GM19351 (cell line): ENCODE measurements around the gene EFNA3.

Source experiments
- ATAC-seq: cut with Tn5 transposase; IDR thresholded peaks from one replicate; pipeline ENCODE4 v1.9.1; 2021; ENCODE audit warnings: mild to moderate bottlenecking, moderate library complexity; ENCODE audit not compliant: unreplicated experiment

EFNA3 gene

DNA sequence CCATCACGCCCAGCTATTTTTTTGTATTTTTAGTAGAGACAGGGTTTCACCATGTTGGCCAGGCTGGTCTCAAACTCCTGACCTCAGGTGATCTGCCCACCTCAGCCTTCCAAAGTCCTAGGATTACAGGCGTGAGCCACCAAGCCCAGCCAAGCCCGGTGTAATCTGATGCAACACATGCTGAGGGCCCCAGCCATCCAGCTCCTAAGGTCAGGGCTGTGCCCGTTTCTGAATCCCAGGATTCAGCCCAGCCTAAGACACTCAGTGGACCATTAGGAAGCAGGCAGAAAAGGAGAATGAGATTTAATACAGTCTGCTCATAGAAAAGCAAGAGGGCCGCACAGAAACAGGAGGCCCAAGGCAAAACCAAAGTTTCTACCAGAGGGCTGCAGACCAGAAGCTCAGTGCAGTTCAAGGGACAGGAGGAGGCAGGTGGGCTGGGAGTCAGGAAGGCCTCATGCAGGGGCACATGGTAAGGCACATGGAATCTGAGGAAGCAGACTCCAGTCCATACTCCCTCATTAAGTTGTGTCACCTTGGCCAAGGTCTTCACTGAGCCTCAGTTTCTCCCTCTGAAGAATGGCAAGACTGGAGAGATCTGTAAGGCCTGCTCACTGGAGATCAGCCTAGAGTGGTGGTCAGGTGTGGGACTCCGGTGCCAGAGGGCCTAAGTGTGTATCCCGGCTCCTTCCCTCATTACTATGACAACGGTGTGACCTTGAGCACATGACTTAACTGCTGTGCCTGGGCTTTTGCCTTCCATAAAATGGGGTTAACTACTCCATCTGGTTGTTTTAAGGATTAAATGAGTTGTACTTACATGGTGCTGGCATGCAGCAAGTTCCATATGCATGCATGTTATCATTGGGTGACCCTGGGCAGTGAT lies 29.9 kb upstream of the EFNA3 start:
- no peak for ATAC-seq

DNA sequence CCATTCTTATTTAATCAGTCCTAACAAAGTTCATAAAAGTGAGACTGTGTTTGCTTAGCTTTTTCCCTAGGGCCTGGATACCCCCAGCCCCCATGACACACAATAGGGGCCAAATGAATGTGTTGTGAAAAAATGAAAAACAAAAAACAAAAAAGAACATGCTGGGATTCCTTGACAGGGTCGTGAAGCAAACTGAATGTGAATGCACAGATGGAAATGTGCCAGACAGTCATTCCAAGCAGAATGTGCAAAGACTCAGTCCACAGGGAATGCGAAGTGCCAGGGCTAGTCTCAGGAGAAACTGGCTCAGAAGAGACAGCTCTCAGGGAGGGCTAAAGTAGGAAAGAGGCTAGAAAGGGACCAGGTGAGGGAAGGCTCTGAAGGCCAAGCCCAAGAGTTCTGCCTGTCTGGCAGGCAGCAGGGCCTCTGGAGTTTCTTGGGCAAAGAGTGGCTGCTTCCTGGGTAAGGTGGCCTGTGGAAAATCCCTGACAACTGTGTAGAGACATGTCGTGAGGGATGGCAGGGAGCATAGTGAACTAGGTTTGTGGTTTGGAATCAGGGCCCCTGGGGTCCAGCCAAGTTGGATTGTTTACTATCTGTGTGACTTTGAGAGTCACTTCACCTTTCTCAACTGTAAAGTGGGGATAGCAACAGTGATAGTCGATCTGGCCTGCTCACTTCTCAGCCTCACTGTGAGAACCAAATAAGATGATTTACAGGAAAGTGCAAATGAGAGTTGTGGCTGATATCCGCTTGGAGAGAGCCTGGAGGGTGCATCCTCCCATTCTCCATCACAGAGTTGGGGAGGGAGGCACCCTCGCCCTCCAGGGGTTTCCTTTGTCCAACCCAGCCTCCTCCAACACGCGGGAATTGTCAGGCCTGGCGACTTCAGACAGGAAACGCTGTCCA lies 28.7 kb upstream of the EFNA3 start:
- no peak for ATAC-seq

DNA sequence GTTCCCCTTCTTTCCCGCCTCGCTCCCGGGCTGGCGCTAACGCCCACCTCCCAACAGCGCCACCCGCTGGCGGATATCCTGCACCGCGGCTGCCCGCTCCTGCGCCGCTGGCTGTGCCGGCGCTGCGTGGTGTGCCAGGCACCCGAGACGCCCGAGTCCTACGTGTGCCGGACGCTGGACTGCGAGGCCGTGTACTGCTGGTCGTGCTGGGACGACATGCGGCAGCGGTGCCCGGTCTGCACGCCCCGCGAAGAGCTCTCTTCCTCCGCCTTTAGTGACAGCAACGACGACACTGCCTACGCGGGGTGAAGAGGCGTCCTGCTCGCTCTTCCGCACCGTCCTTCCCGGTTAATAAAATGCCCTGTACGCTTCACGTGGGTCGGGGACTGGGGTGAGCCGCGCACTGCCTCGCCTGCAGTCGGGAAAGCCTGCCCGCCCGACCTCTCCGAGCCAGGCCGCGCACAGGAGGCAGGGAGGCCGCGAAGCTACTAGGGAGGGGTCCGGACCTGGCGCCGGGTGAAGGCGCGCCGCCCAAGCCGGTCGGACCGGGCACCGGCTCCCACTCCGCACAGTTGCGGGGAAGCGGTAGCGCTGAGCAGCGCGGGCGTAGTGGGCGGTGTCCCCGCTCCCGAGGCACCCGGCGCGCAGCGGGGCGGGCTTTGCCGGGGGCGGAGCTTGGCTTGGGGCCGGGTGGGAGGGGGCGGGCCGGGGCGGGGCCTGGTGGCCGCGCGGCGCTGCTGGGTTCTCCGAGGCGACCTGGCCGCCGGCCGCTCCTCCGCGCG lies 27.9 kb upstream of the EFNA3 start, which contains the start of gene ADAM15:
TSS of gene ADAM15 (plus strand) at position 757 of the 782 bp plus-strand sequence. CDS start 71 bp downstream, outside the sequence.
- peak; percentile 64 for ATAC-seq

DNA sequence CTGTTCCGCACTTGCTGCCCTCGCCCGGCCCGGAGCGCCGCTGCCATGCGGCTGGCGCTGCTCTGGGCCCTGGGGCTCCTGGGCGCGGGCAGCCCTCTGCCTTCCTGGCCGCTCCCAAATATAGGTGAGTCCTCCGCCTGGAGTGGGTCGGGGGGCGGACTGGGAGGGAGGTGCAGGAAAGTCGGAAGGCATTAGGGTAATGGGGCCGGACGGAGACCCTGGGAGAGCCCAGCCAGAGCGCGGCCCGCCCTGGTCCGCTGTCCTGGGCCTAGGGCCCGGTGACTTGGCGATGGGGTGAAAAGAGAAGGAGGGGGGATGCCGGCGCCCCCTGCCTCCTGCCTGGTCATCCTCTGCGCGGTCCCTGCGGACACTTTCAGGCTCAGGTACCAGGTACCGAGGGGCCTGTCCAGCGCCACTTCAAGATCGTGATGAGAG lies 27.3 kb upstream of the EFNA3 start:
- no peak for ATAC-seq

DNA sequence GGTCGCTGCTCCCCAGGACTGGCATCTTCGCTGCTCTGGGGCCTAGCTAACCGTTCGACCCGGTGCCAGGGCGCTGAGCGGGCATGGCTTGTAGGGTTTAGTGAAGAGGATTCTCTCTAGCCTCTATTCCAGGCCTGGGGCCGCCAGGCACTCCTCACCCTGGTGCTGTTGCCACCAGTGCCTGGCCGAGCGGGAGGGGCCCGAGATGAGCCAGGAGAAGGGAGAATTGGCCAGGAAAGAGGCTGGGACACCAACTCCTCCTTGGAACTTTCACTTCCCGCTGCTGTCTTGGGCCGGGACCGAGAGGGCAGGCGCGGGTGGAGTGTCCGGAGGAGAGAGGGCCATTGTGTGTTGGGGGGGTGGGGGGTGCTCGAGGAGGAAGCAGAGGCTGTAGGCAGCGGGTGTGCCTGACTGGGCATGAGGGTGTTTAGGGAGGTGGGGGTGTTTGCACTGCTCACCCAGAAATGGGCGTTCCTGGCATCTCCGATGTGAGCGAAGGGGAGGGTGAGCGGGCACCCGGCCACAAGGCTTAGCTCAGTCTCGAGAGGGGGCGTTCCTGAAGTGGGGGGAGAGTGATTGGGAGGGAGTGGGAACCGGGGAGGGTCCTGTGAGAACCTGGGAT lies 26.7 kb upstream of the EFNA3 start:
- ATAC-seq = peak; percentile 3

DNA sequence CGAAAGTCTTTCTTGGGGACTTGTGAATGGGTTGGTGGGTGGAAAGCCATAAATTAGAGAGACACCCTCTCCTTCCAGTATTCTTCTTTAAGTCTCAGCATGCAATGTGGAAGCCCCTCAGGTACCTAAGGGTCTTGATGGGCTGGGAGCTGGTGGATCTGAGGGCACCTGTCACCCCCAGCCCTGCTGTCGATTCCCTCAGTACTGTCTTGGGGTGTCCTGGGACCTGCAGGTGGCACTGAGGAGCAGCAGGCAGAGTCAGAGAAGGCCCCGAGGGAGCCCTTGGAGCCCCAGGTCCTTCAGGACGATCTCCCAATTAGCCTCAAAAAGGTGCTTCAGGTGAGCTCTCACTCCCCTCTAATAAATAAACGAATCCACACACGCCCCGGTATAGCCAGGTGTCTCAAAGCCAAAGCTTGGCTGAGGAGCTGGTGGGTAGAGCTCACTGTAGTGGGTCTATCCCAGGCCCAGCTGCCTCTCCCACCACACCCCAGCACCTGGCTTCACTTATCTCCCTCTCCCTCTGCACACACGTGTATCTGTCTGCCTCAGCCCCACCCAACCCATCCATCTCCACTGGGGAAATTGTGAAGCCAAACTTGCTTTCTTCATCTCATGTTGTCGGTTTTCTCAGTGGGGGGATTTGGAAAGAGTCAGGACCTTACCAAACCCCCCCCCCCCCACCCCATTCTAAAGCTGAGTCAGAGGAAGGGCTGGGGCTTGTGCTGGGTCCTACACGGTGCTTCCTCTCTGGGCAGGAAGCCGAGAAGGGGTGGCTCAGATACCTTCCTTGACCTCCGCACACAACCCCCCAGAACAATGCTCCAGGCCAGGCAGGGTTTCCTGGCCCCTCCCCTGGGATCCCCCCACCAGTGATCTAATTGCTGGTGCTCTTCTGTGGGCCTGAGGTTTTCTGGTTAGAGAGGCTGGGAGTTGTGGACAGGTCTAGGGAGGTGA lies 25.9 kb upstream of the EFNA3 start:
- no peak for ATAC-seq

DNA sequence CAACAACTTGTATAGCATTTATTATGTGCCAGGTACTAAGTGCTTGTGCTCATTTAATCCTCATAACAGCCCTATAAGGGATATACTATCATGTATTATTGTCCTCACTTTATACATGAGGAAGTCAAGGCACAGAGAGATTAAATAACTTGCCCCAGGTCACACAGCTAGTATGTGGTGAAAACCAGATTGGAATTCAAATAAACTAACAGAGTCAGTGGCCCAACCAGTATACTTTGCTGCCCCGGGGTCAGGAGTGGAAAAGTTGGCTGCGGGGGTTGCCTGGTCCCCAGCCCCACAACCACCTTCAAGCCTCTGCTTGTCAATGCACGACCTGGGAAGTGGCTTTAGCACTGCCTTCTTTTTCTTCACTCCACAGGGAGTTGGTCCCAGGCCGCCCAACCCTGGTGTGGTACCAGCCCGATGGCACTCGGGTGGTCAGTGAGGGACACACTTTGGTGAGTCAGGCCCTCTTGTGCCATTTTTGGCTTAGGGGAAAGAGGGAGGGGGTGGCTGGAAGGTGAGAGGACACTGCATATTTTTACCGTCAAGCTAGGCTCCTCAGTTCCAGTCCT lies 25.0 kb upstream of the EFNA3 start:
- ATAC-seq = no peak

DNA sequence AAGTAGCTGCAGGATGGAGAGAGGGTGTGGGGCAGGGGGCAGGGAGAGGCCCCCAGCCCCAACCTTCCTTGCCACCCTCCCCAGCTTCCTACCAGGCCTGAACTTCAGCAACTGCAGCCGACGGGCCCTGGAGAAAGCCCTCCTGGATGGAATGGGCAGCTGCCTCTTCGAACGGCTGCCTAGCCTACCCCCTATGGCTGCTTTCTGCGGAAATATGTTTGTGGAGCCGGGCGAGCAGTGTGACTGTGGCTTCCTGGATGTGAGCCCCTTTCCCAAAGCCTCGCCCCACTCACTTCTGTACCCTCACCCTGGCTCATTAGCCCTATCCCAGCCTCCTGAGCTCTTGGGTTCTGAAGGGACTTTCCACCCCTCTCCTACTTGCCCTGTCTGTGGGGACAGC lies 21.5 kb upstream of the EFNA3 start:
- no peak for ATAC-seq

DNA sequence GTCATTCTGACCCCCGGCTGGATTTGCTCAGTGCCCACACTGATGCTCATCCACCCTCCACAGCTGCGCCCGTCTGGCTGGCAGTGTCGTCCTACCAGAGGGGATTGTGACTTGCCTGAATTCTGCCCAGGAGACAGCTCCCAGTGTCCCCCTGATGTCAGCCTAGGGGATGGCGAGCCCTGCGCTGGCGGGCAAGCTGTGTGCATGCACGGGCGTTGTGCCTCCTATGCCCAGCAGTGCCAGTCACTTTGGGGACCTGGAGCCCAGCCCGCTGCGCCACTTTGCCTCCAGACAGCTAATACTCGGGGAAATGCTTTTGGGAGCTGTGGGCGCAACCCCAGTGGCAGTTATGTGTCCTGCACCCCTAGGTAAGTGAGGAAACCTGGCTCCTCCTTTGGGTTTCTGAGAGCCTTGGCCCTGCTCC lies 20.8 kb upstream of the EFNA3 start:
- ATAC-seq = no peak

DNA sequence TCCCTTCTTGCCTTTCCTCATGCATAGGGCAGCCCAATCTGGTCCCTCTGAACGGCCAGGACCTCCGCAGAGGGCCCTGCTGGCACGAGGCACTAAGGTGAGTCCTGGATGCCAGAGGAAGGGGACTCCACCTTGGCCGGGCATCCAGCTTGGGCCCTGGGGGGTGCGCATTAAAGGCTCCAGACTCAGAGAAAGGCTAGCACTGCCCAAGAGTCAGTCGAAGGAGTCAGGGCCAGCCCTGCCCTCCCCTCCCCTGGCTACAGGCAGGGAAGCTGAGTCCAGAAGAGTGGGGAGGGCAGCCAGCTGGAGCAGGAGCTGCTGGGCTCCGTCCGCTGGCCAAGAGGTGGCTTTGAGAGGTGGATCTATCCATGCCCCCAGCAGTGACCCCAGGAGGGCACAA lies 17.9 kb upstream of the EFNA3 start:
- no peak for ATAC-seq

DNA sequence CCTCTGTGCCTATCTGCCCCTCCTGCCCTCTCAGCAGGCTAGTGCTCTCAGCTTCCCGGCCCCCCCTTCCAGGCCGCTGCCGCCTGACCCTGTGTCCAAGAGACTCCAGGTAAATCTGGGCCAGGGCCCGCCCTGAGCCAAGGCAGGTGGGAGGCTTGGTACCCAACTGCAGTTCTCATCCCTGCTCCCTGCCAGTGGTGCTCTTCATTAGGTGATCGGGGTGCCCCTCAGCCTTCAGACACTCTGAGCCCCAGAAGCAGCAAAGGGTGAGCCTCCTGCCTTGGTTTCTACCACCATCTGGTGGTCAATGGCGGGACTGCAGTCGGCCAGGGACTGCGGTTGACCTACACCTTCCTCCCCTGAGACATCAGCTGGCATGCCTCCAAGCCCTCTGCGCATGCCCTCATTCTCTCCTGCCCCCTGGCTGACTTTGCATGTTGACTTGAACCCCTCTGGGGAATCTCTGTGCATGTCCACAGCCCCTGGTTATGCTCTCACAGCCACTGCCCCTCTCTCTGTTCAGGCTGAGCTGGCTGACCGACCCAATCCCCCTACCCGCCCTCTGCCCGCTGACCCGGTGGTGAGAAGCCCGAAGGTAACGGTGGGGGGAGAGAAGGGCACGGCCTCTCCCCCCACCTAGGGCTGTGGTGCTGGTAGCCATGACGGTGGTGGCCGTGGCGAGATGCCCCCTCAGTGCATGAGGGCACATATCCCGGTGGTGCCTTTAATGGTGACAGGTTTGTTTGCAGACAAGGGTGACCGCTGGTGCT lies 17.1 kb upstream of the EFNA3 start:
- ATAC-seq = no peak

DNA sequence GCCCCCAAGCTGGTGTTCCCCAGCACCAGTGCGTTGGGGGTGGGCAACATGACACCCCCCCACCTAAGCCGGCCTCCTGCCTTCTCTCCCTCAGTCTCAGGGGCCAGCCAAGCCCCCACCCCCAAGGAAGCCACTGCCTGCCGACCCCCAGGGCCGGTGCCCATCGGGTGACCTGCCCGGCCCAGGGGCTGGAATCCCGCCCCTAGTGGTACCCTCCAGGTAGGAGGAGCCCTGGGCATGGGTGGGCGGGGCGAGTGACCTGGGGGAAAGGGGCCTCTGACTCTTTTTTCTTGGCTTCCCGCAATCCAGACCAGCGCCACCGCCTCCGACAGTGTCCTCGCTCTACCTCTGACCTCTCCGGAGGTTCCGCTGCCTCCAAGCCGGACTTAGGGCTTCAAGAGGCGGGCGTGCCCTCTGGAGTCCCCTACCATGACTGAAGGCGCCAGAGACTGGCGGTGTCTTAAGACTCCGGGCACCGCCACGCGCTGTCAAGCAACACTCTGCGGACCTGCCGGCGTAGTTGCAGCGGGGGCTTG lies 16.4 kb upstream of the EFNA3 start:
- no peak for ATAC-seq

DNA sequence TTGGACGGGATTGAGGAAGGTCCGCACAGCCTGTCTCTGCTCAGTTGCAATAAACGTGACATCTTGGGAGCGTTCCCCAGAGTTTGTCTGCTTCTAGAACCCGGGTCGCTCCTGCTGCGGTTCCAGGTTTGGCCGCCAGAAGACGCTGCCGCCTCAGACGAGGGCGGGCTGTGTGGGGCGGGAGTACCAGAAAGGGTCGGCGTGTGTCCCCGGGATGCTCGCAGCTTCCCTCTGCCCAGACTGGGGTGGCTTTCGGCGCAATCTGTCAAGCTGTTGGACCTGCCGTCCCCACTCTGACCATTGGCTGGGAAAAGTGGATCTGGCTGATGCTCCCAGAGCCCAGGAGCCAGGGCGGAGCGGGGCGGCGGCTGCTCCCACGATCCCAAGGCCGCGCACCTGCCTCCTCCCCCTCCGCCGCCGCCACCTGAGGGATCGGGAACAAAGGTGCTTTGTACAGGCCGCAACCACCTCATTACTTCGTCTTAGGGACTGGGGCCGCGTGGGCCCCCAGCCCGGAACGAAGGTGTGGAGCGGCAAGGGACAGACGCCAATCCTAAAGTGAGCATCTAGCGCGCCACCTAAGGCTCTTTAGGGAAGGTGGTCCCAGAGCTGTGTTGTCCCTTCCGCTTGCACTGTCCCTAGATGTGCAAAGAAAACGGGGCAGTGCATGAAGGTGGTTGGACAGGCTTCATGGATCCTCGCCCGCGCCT lies 15.8 kb upstream of the EFNA3 start:
- peak; percentile 8 for ATAC-seq

DNA sequence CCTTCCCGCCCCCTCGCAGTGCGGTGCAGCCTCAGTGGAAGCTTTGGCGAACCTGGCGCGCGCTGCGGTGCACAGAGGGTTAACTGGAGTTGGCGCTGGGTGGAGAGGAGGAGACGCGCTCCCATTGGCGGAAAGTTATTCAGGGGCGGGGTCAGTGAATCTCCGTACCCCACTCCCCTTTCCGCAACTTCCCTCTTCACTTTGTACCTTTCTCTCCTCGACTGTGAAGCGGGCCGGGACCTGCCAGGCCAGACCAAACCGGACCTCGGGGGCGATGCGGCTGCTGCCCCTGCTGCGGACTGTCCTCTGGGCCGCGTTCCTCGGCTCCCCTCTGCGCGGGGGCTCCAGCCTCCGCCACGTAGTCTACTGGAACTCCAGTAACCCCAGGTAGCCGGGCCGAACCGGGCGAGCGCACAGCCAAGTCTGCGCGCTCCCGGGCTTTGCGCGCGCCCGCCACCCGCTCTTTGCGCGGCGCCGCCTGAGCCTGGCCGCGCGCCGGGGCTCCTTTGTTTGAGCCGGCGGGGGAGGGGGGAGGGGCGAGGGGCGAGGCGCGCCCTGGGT lies 15.0 kb upstream of the EFNA3 start, which contains the start of gene EFNA4:
TSS of gene EFNA4 (plus strand) at position 191 of the 561 bp plus-strand sequence. CDS start at position 275, 84 bp downstream.
- ATAC-seq = peak; percentile 60

DNA sequence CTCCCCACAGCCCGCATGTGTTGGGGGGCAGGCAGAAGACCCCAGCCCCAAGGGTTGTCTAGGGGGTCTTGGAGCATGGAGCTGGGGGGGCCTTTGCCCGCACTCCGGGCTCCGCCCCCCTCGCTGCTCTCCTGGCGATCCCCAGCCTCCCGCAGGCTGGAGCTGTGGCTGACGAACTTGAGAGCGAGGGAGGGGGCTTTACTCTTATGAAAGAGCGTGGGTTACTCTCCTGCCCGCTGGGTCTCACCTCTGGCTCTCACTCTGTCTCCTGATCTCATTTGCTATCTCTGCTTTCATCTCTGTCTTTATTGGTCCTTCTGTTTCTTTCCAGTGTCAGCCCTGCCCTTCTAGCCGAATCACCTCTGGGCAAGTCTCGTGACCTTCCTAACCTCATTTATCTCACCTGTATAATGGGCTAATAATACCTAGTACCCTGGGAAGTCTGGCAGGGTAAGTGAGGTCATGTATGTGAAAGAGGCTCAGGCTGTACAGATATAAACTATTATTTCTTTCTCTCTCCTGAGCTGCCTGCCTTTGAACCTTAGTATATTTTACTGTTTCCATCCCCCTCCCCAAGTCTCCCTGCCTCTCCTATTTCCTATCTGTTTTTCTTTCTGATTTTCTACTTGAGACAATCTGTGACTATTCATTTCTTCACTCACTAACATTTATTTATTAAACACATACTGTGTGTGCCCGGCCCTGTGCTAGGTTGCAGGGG lies 14.4 kb upstream of the EFNA3 start:
- ATAC-seq = peak; percentile 31

DNA sequence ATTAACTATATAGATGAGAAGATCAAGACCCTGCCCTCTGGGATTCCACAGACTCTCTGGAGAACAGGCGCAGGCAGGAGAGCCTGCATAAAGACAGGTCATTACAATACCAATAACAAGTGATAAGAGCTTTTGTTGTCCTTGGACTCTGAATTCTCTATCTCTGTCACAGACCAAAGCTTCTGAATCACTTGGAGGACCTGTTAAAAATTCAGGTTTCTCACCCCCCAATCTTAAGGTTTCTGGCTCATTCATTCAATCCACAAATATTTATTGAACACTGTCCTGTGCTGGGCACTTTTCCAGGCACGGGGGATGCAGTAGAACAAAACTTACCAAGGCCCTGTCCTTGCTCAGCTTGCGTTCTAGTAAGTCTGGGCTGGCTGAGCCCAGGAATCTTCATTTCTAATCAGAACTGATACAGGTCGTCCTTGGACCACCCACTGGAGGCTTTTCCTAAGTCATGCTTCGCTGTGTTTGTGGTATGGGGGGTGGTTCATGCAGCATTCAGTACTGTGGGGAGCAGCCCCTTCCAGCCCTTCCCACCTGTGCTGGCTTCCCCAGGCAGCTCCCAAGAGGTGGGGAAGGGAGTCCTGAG lies 13.7 kb upstream of the EFNA3 start:
- ATAC-seq = no peak
